GM21723 (cell line): ENCODE results near the gene EDDM13.
"Not testable (repeated sequence)": the region's sequence is repeated elsewhere in the genome, so short reads cannot be mapped to it uniquely, and the experiment has no call there.

Experiments used
- ATAC-seq: cut with Tn5 transposase; IDR thresholded peaks from one replicate; pipeline ENCODE4 v1.9.1; 2021; ENCODE audit warnings: mild to moderate bottlenecking, moderate library complexity; ENCODE audit not compliant: unreplicated experiment

Gene EDDM13

GRCh38 chr19:56294549-56294948 lies 22.0 kb downstream of the EDDM13 start:
- ATAC-seq: no peak

GRCh38 chr19:56295531-56296455 lies 23.2 kb downstream of the EDDM13 start:
- ATAC-seq: no peak

- ATAC-seq: no peak
These were observed 24.5 kb downstream of the EDDM13 start for GRCh38 chr19:56297010-56297409.

- no peak for ATAC-seq
These were observed 27.1 kb downstream of the EDDM13 start for GRCh38 chr19:56299688-56300087.

GRCh38 chr19:56301155-56301554 lies 28.6 kb downstream of the EDDM13 start:
- no peak for ATAC-seq

GRCh38 chr19:56301886-56302620 lies 29.5 kb downstream of the EDDM13 start:
- ATAC-seq: no peak

- no peak for ATAC-seq
These were observed 31.7 kb downstream of the EDDM13 start for GRCh38 chr19:56304243-56304642.

GRCh38 chr19:56306016-56306415 lies 33.5 kb downstream of the EDDM13 start:
- ATAC-seq: no peak

- not testable (repeated sequence) for ATAC-seq
These were observed 34.5 kb downstream of the EDDM13 start for GRCh38 chr19:56307062-56307461.

GRCh38 chr19:56308792-56309191 lies 36.2 kb downstream of the EDDM13 start:
- no peak for ATAC-seq

GRCh38 chr19:56309511-56310185 lies 37.1 kb downstream of the EDDM13 start:
- ATAC-seq: no peak

GRCh38 chr19:56310462-56310861 lies 37.9 kb downstream of the EDDM13 start:
- no peak for ATAC-seq

- no peak for ATAC-seq
These were observed 39.8 kb downstream of the EDDM13 start for GRCh38 chr19:56312342-56312741.

- no peak for ATAC-seq
These were observed 40.5 kb downstream of the EDDM13 start for GRCh38 chr19:56312787-56313657.

- ATAC-seq: peak; percentile 1
These were observed 41.5 kb downstream of the EDDM13 start for GRCh38 chr19:56314018-56314380.

GRCh38 chr19:56314381-56315076 lies 42.0 kb downstream of the EDDM13 start, which contains the start of gene ZSCAN5A:
TSS of gene ZSCAN5A (minus strand) at chr19:56314839. CDS start at chr19:56225046, 89,793 bp downstream.
- ATAC-seq: peak; percentile 81

- peak; percentile 80 for ATAC-seq
These were observed 42.7 kb downstream of the EDDM13 start for GRCh38 chr19:56315077-56315828.

GRCh38 chr19:56316728-56317127 lies 44.2 kb downstream of the EDDM13 start:
- ATAC-seq: no peak

GRCh38 chr19:56317749-56318148 lies 45.2 kb downstream of the EDDM13 start:
- no peak for ATAC-seq
